HG03565 (cell line): Measurements from ENCODE around the gene RBFOX2.
"Not testable (repeated sequence)": the region's sequence is repeated elsewhere in the genome, so short reads cannot be mapped to it uniquely, and the experiment has no call there.

Experiments used
- ATAC-seq: cut with Tn5 transposase; IDR thresholded peaks from one replicate; pipeline ENCODE4 v1.9.1; 2021; ENCODE audit warnings: mild to moderate bottlenecking, moderate library complexity; ENCODE audit not compliant: unreplicated experiment

RBFOX2 gene

GRCh38 chr22:36010090-36010489, 18.5 kb downstream of the RBFOX2 start:
- no peak for ATAC-seq

GRCh38 chr22:36009085-36009484, 19.5 kb downstream of the RBFOX2 start:
- ATAC-seq, result no peak

- no peak for ATAC-seq
Observed at GRCh38 chr22:36008565-36008964, 20.1 kb downstream of the RBFOX2 start.

GRCh38 chr22:36008131-36008530, 20.5 kb downstream of the RBFOX2 start:
- no peak for ATAC-seq

GRCh38 chr22:36003972-36004674, 24.5 kb downstream of the RBFOX2 start:
- ATAC-seq, result no peak

- no peak for ATAC-seq
Observed at GRCh38 chr22:36002718-36003260, 25.8 kb downstream of the RBFOX2 start.

GRCh38 chr22:36002084-36002483, 26.5 kb downstream of the RBFOX2 start:
- no peak for ATAC-seq

GRCh38 chr22:35998748-35999147, 29.9 kb downstream of the RBFOX2 start:
- ATAC-seq, result no peak

GRCh38 chr22:35997438-35997837, 31.2 kb downstream of the RBFOX2 start:
- no peak for ATAC-seq

- ATAC-seq, result no peak
Observed at GRCh38 chr22:35996596-35996995, 32.0 kb downstream of the RBFOX2 start.

- ATAC-seq, result no peak
Observed at GRCh38 chr22:35995772-35996171, 32.9 kb downstream of the RBFOX2 start.

- no peak for ATAC-seq
Observed at GRCh38 chr22:35995348-35995747, 33.3 kb downstream of the RBFOX2 start.

GRCh38 chr22:35993727-35994126, 34.9 kb downstream of the RBFOX2 start:
- not testable (repeated sequence) for ATAC-seq

GRCh38 chr22:35993048-35993714, 35.4 kb downstream of the RBFOX2 start:
- no peak for ATAC-seq

- no peak for ATAC-seq
Observed at GRCh38 chr22:35991168-35991567, 37.5 kb downstream of the RBFOX2 start.

GRCh38 chr22:35988030-35988429, 40.6 kb downstream of the RBFOX2 start:
- ATAC-seq, result no peak

- no peak for ATAC-seq
Observed at GRCh38 chr22:35987487-35987886, 41.1 kb downstream of the RBFOX2 start.

GRCh38 chr22:35986088-35986487, 42.5 kb downstream of the RBFOX2 start:
- ATAC-seq, result no peak

GRCh38 chr22:35985371-35985770, 43.3 kb downstream of the RBFOX2 start:
- ATAC-seq, result no peak

GRCh38 chr22:35984183-35985175, 44.1 kb downstream of the RBFOX2 start:
- no peak for ATAC-seq

GRCh38 chr22:35981900-35982299, 46.7 kb downstream of the RBFOX2 start:
- no peak for ATAC-seq
